ENCODE measurements around the gene PDLIM5. TPM values are rescaled to one million over a fixed set of nuclear protein-coding genes. Genes with fewer than 3 reads are reported as not detected.
"Not testable (repeated sequence)": the region's sequence is repeated elsewhere in the genome, so short reads cannot be mapped to it uniquely, and the experiment has no call there.

Gene PDLIM5
- total and polyA plus RNA-seq, 4 donors, result 20.4 to 93.4 (median 59.8) TPM

DNA sequence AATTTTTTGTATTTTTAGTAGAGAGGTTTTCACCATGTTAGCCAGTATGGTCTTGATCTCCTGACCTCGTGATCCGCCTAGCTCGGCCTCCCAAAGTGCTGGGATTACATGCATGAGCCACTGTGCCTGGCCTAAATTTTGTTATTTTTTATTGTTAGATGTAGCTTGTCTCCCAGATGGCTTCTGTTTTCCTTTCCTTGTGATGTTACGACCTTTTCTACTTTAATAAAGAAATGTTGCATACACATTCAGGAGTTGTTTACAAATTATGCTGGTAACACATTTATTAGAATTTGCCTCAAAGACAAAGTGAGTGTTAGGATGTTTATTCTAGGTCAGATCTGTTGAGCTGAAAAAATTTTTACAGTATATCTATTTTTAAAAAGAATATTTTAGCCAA is 18.4 kb downstream of the PDLIM5 start:
- Histone ChIP-seq H3K27ac (ENCODE audit: low read depth in 1 of 2, low read length in 1 of 2) (no peak overlapping the region), H3K27me3 (ENCODE audit: control insufficient read depth in 3 of 3, insufficient read depth in 3 of 3, low read length in 2 of 3) (no peaks in the 10 kb centered on the region), H3K9ac (ENCODE audit: insufficient read depth in 1 of 2, low read length in 2 of 2) (no peak overlapping the region), H3K9me3 (ENCODE audit: control insufficient read depth in 4 of 4, insufficient read depth in 3 of 4, low read length in 3 of 4) (peaks cover 0 to 2% (median 0%) of the 10 kb centered on the region in 4 donors), H3K4me1 (ENCODE audit: control insufficient read depth in 5 of 5, insufficient read depth in 5 of 5, low read length in 5 of 5) (peaks cover 0 to 36% (median 0%) of the 10 kb centered on the region in 5 donors), H3K4me3 (no peak overlapping the region), H3K36me3 (ENCODE audit: control insufficient read depth in 4 of 4, insufficient read depth in 4 of 4, low read length in 4 of 4) (no peaks in the 10 kb centered on the region)
- TF ChIP-seq CTCF (IDR thresholded peaks at IDR 0.05; ENCODE audit: control extremely low read depth, extremely low read depth), result no peak
- peak in 2 of 3 donors; percentile 44 to 55 for DNase-seq
- no peak for ATAC-seq (ENCODE audit: insufficient read depth, low FRiP score)
- 86% methylated on average over 4 of the region's 4 CpGs for WGBS, 2 donors

DNA sequence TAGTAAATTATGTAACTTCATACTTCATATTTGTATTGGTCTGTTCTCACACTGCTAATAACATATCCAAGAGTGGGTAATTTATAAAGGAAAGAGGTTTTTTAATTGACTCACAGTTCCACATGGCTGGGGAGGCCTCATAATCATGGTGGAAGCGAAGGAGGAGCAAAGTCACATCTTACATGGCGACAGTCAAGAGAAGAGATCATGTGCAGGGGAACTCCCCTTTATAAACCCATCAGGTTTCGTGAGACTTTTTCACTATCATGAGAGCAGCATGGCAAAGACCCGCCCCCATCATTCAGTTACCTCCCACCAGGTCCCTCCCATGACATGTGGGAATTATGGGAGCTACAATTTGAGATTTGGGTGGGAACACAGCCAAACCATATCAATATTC is 19.0 kb downstream of the PDLIM5 start:
- peaks cover 0 to 35% (median 0%) of the 10 kb centered on the region in 5 donors for H3K4me1 ChIP-seq (ENCODE audit: control insufficient read depth in 5 of 5, insufficient read depth in 5 of 5, low read length in 5 of 5)
- H3K27me3 ChIP-seq (ENCODE audit: control insufficient read depth in 3 of 3, insufficient read depth in 3 of 3, low read length in 2 of 3); H3K9me3 ChIP-seq (ENCODE audit: control insufficient read depth in 4 of 4, insufficient read depth in 3 of 4, low read length in 3 of 4); ATAC-seq (ENCODE audit: insufficient read depth, low FRiP score); H3K27ac ChIP-seq (ENCODE audit: low read depth in 1 of 2, low read length in 1 of 2); H3K4me3 ChIP-seq; H3K9ac ChIP-seq (ENCODE audit: insufficient read depth in 1 of 2, low read length in 2 of 2); DNase-seq; H3K36me3 ChIP-seq (ENCODE audit: control insufficient read depth in 4 of 4, insufficient read depth in 4 of 4, low read length in 4 of 4): not testable (repeated sequence)
- 94 to 99% methylated on average over 4 of the region's 4 CpGs for WGBS, 2 donors

- Histone ChIP-seq H3K9ac (ENCODE audit: insufficient read depth in 1 of 2, low read length in 2 of 2) (no peak overlapping the region), H3K36me3 (ENCODE audit: control insufficient read depth in 4 of 4, insufficient read depth in 4 of 4, low read length in 4 of 4) (no peaks in the 10 kb centered on the region), H3K9me3 (ENCODE audit: control insufficient read depth in 4 of 4, insufficient read depth in 3 of 4, low read length in 3 of 4) (peaks cover 0 to 2% (median 0%) of the 10 kb centered on the region in 4 donors), H3K4me1 (ENCODE audit: control insufficient read depth in 5 of 5, insufficient read depth in 5 of 5, low read length in 5 of 5) (peaks cover 0 to 39% (median 3%) of the 10 kb centered on the region in 5 donors), H3K27me3 (ENCODE audit: control insufficient read depth in 3 of 3, insufficient read depth in 3 of 3, low read length in 2 of 3) (no peaks in the 10 kb centered on the region), H3K27ac (ENCODE audit: low read depth in 1 of 2, low read length in 1 of 2) (peak overlapping the region in 1 of 2 donors; percentile 26), H3K4me3 (no peak overlapping the region)
- DNase-seq, result no peak
- no peak for TF ChIP-seq CTCF (IDR thresholded peaks at IDR 0.05; ENCODE audit: control extremely low read depth, extremely low read depth)
- WGBS, 2 donors, result 72 to 76% methylated on average over 5 of the region's 5 CpGs
- ATAC-seq (ENCODE audit: insufficient read depth, low FRiP score), result no peak
Observed at GRCh38 chr4:94472056-94472826, 20.5 kb downstream of the PDLIM5 start.

- Histone ChIP-seq H3K27me3 (ENCODE audit: control insufficient read depth in 3 of 3, insufficient read depth in 3 of 3, low read length in 2 of 3) (no peaks in the 10 kb centered on the region), H3K27ac (ENCODE audit: low read depth in 1 of 2, low read length in 1 of 2) (no peak overlapping the region), H3K4me1 (ENCODE audit: control insufficient read depth in 5 of 5, insufficient read depth in 5 of 5, low read length in 5 of 5) (peaks cover 0 to 28% (median 2%) of the 10 kb centered on the region in 5 donors), H3K4me3 (no peak overlapping the region), H3K36me3 (ENCODE audit: control insufficient read depth in 4 of 4, insufficient read depth in 4 of 4, low read length in 4 of 4) (no peaks in the 10 kb centered on the region), H3K9ac (ENCODE audit: insufficient read depth in 1 of 2, low read length in 2 of 2) (no peak overlapping the region), H3K9me3 (ENCODE audit: control insufficient read depth in 4 of 4, insufficient read depth in 3 of 4, low read length in 3 of 4) (no peaks in the 10 kb centered on the region)
- WGBS, 2 donors, result 98 to 99% methylated on average over 2 of the region's 2 CpGs
- DNase-seq (no peak), ATAC-seq (ENCODE audit: insufficient read depth, low FRiP score) (no peak)
- TF ChIP-seq CTCF (IDR thresholded peaks at IDR 0.05; ENCODE audit: control extremely low read depth, extremely low read depth), result no peak
Observed at GRCh38 chr4:94475050-94475449, 23.3 kb downstream of the PDLIM5 start.

All from lung (tissue), 12 donors.